Measurements from ENCODE around the gene TRIM66. TPM values are rescaled to one million over a fixed set of nuclear protein-coding genes. Genes with fewer than 3 reads are reported as not detected.
A peak's percentile ranks its signal among the peaks of the same experiment; 100 is the strongest.
"Not testable (repeated sequence)": the region's sequence is repeated elsewhere in the genome, so short reads cannot be mapped to it uniquely, and the experiment has no call there.

TRIM66 gene
- polyA plus RNA-seq, 3 donors, result 5.3 to 9.4 (median 8.8) TPM

GRCh38 chr11:8674859-8675258 is 7.6 kb downstream of the TRIM66 start:
- DNase-seq (ENCODE audit: extremely low read depth in 1 of 11, low read depth in 9 of 11, low spot score in 4 of 11), result no peak

DNA sequence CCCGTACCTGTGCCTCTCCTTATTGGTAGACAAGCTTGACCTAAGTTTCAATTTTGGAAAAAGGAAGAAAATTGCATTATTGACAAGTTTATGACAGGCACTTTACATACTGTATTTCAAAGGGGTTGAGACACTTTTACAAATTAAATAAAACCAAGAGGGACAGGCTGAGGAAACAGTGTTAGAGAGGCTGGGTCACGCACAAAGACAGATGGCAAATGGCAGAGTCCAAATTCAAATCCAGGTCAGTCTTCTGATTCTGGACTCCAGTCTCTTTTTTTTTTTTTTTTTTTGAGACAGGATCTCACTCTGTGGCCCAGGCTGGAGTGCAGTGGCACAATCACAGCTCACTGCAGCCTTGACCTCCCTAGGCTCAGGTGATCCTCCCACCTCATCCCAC is 10.1 kb downstream of the TRIM66 start:
- DNase-seq (ENCODE audit: extremely low read depth in 1 of 11, low read depth in 9 of 11, low spot score in 4 of 11), result no peak

DNA sequence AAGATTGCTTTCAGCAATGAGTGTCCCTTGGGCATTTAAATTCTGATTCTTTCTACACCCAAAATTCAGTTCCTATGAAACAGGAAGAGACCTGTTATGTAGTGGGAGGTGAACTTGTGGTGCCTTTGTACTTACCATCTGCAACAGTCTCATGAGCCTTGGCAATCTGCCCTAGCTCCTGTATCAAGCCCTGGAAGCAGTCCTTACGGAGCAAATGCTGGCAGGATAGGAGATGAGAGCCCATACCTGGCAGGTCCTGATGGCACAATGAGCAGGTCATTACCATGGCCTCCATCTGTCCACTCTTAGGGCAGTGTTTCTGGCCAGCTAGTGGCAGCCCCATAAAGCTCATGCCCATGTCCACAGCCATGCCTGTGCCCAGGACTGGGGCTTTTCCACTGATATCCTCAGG is 10.8 kb downstream of the TRIM66 start:
- DNase-seq (ENCODE audit: extremely low read depth in 1 of 11, low read depth in 9 of 11, low spot score in 4 of 11), result peak in 4 of 11 donors; percentile 16 to 28 (median 24)

DNA sequence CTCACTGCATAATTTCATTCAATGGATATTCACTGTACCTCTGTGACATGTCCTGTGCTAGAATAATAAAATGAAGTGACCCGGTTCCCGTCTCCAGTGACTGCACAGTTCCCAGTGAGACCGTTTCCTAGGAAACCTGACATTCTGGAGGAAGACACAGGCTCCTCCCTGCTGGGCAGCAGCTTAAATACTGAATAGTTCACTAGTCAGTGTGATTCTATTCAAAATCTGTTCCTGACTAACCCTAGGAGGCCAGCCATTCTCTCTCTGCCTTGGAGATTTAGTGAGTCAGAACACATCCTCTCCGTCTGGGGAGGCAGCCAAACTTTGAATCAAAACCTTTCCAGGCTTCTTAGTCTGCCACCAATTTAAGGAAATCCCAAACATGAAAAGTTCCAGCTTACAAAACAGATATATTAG is 11.3 kb downstream of the TRIM66 start:
- DNase-seq (ENCODE audit: extremely low read depth in 1 of 11, low read depth in 9 of 11, low spot score in 4 of 11), result peak; percentile 23 to 80 (median 58)

DNA sequence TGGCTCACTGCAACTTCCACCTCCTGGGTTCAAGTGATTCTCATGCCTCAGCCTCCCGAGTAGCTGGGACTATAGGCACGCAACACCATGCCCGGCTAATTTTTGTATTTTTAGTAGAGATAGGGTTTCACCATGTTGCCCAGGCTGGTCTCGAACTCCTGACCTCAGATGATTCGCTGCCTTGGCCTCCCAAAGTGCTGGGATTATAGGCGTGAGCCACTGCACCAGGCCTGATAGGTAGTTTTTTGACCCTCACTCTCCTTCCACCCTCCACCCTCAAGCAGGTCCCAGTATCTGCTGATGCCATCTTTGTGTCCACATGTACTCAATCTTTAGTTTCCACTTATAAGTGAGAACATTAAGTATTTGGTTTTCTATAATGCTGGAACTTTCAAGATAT is 12.4 kb downstream of the TRIM66 start:
- not testable (repeated sequence) for DNase-seq (ENCODE audit: extremely low read depth in 1 of 11, low read depth in 9 of 11, low spot score in 4 of 11)

GRCh38 chr11:8665222-8665621 is 17.2 kb downstream of the TRIM66 start:
- no peak for DNase-seq (ENCODE audit: extremely low read depth in 1 of 11, low read depth in 9 of 11, low spot score in 4 of 11)

DNA sequence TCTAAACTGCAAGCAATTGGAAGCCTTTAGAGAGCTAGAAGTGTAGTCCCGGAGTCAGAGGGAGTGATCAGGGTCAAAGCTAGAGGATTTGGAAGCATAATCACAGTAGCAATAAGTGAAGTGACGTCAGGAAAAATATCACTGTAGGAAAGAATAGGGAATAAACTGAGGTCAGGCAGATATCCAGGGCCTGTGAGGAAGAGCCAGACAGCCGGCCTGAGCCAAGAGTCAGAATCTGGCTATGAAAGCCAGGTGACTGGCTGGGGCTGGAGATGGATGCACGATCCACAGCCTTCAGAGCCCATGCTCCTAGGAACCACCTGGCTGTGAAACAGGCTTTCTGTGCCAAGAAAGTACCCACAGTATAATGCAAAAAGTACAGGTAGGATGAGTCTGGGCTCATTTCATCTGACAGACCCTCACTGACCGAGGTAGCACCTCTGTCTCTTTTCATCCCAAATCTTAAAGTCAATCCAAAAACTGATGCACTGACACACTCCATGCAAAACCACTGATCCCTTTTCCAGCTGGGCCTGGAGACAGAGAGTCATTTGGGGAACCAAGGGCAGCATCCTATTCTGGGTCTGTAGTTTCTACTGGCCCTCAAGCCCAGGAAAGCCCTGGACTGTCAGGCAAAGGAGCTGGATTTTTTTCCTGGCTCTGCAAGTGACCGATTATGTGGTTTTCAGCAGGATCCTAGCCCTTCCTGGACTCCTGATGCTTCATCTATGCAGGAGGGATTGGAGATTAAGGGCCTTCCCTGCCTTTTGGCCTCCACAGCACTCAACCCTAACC is 21.3 kb downstream of the TRIM66 start:
- no peak for DNase-seq (ENCODE audit: extremely low read depth in 1 of 11, low read depth in 9 of 11, low spot score in 4 of 11)

DNA sequence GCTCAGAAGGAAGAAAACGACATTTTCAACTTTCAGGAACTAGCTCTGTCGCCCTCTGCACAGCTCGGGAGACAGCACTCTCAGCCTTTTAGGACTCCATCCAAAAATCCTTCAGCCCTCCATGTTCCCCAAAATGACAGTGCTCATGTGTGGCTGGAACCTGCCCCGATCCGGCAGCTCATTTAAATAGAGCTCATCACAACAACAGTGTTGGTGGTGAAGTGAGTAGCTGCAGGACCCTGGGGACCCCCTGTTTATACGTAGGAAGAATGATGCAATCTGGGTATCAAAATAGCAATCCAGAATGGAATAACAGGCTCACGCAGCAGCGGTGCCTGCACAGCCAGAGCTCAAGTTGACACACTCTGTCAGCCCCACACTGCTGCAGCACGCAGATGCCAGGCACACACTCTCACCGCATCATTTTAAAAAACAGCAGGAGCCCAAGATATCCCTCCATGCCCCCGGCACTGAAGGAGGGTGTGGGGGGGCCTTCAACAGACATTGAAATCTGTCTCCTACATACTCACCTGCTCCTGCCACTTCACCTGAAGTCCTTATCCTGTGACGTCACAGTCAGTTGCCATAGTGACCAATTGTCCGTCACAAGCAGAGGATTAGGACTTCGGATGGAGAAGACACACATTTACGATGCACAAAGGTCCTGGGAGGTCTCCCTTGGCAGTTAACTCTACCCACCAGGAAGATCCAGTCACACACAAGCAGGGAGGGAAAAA is 24.0 kb downstream of the TRIM66 start:
- DNase-seq (ENCODE audit: extremely low read depth in 1 of 11, low read depth in 9 of 11, low spot score in 4 of 11), result no peak

GRCh38 chr11:8656291-8656690 is 26.2 kb downstream of the TRIM66 start:
- no peak for DNase-seq (ENCODE audit: extremely low read depth in 1 of 11, low read depth in 9 of 11, low spot score in 4 of 11)

DNA sequence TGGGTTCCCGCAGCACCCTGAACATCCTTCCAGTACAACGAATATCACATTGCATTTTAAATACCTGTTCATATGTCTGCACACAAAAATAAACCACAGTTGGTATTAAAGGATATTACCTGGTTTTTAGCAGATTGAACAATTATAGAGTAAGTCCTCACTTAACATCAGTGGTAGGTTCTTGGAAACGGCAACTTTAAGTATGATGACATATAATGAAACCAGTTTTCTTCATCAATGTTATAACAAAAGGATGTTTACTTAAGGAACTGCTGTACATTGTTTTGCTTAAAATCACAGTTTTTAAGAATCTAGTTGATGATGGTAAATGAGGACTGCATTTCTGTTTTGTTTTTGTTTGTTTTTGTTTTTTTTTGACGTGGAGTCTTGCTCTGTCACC is 28.0 kb downstream of the TRIM66 start:
- DNase-seq (ENCODE audit: extremely low read depth in 1 of 11, low read depth in 9 of 11, low spot score in 4 of 11), result no peak

- DNase-seq (ENCODE audit: extremely low read depth in 1 of 11, low read depth in 9 of 11, low spot score in 4 of 11), result no peak
Observed at GRCh38 chr11:8652140-8652539, 30.3 kb downstream of the TRIM66 start.

GRCh38 chr11:8650401-8650990 is 32.0 kb downstream of the TRIM66 start:
- DNase-seq (ENCODE audit: extremely low read depth in 1 of 11, low read depth in 9 of 11, low spot score in 4 of 11), result no peak

- no peak for DNase-seq (ENCODE audit: extremely low read depth in 1 of 11, low read depth in 9 of 11, low spot score in 4 of 11)
Observed at GRCh38 chr11:8649361-8649760, 33.1 kb downstream of the TRIM66 start.

DNA sequence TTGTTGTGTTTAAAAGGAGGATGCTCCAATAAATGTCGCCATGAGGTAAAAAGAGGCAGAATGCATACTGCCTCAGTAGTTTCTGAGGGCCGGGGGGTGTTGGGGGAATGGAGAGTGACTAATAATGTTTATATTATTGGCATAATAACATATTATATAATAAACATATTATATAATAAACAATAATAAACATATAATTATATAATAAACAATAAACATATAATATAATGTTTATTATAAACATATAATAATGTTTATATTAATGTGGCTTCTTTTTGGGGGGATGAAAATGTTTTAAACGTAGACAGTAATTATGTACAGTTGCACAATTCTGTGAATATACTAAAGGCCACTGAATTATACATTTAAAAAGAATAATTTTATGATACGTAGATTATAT is 35.6 kb downstream of the TRIM66 start:
- DNase-seq (ENCODE audit: extremely low read depth in 1 of 11, low read depth in 9 of 11, low spot score in 4 of 11), result no peak

DNA sequence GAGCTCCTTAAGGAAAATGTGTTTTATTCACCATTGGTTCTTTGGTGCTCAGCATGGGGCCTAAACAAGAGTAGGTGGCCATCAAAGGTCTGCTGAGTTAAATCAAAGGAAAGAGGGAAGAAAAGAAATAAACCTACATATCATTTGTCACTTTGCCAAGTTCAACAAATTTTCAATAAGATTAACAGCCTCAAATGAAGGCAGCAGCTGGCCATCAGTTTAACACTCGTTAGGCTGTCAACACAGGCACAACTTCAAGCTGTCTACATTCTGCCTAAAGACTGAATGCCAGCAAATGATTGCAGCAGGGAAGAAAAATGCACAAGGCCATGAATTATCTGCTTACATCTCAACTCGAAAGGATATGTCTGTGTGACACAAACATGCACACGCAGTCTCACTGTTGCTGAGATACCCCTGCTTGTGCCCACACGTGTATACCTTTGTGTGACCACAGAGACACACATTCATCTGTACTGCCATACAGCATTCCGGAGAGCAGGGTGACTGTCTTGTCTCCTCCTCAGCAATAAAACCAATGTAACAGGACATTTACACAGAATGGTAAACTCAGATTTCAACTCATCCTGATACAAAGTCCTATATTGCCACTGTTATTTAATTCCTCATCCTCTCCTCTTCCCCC is 40.1 kb downstream of the TRIM66 start:
- peak in 10 of 11 donors; percentile 2 to 48 (median 28) for DNase-seq (ENCODE audit: extremely low read depth in 1 of 11, low read depth in 9 of 11, low spot score in 4 of 11)

GRCh38 chr11:8641332-8641731 is 41.1 kb downstream of the TRIM66 start:
- no peak for DNase-seq (ENCODE audit: extremely low read depth in 1 of 11, low read depth in 9 of 11, low spot score in 4 of 11)

DNA sequence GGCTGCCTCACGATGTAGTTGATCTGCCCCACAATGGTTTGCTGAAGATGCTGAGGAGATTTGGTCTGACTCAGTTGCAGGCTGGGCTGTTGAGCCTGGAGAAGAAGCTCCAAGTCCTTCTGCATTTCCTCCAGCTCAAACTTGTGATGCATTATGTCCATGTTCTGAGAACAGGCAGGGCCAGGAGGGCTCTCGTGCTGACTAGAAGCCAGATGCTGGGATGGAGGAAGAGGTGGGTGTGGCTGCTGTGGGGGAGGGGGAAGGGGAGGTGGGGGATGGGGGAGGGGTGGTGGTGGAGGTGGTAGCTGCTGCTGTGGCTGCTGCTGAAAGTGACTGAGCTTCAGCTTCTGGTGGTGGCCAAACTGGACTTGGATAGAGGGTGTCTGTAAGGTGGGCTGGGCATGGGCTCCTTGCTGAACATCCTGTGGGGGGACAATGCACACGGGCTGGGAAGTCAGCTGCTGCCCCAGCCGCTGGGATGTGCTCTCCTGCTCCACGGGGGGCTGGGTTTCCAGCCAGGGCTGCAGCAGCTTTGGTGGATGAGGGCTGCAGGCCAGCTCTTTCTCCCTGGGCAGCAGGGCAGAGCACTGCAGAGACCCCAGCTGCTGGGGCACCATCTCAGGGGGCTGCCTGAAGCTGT is 42.1 kb downstream of the TRIM66 start:
- no peak for DNase-seq (ENCODE audit: extremely low read depth in 1 of 11, low read depth in 9 of 11, low spot score in 4 of 11)

GRCh38 chr11:8639655-8640054 is 42.8 kb downstream of the TRIM66 start:
- no peak for DNase-seq (ENCODE audit: extremely low read depth in 1 of 11, low read depth in 9 of 11, low spot score in 4 of 11)

DNA sequence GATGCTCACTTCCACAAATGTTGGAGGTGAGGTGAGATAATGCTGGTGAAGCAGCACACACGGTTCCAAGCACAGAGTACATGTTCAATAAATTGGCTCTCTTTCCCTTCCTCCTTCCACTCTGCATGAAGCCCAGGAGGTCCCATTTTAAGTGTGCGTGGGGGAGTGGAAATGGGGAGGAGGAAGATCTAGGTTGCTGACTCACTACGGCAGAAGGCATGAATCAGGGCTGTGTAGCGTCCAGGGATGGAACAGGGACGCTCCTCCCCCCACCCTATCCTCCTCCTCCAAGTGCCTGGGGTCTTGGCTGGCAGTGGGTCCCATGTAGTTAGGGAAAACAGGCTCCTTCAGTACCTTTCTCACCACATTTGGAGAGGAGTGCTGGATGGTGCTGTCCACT is 44.2 kb downstream of the TRIM66 start:
- no peak for DNase-seq (ENCODE audit: extremely low read depth in 1 of 11, low read depth in 9 of 11, low spot score in 4 of 11)

Data from renal cortex interstitium (tissue), 11 donors.